ENCODE data around the gene ABCC6. TPM values are rescaled to one million over a fixed set of nuclear protein-coding genes. Genes with fewer than 3 reads are reported as not detected.

The ABCC6 gene
- total and polyA plus RNA-seq, 2 of the 13 experiments (the other 11 are each of a cell fraction or from before 2014, with no cell fraction given) = 82.4 to 105 TPM

- TF ChIP-seq ARID5B (CRISPR knock-in tag; IDR thresholded peaks at IDR 0.05) (no peak), ONECUT2 (CRISPR knock-in tag; IDR thresholded peaks at IDR 0.05) (no peak), HOXA9 (CRISPR knock-in tag; IDR thresholded peaks at IDR 0.05; ENCODE audit: borderline replicate concordance) (no peak), SMARCC2 (IDR thresholded peaks at IDR 0.05) (no peak), ZNF512B (CRISPR knock-in tag; IDR thresholded peaks at IDR 0.05; ENCODE audit: borderline replicate concordance) (no peak), ZNF414 (CRISPR knock-in tag; IDR thresholded peaks at IDR 0.05) (no peak), CSRNP2 (CRISPR knock-in tag; conservative IDR thresholded peaks at IDR 0.05; ENCODE audit: low read depth) (no peak), TFE3 (CRISPR knock-in tag; IDR thresholded peaks at IDR 0.05) (no peak), ZNF609 (CRISPR knock-in tag; IDR thresholded peaks at IDR 0.05; ENCODE audit: borderline replicate concordance) (no peak; the same call in 1 of the 2 replicates)
Measured at GRCh38 chr16:16150117-16150877, 73.0 kb downstream of the ABCC6 start (continued).

Data from HepG2 (cell line).